Measurements from ENCODE around the gene RSAD2.

DNA sequence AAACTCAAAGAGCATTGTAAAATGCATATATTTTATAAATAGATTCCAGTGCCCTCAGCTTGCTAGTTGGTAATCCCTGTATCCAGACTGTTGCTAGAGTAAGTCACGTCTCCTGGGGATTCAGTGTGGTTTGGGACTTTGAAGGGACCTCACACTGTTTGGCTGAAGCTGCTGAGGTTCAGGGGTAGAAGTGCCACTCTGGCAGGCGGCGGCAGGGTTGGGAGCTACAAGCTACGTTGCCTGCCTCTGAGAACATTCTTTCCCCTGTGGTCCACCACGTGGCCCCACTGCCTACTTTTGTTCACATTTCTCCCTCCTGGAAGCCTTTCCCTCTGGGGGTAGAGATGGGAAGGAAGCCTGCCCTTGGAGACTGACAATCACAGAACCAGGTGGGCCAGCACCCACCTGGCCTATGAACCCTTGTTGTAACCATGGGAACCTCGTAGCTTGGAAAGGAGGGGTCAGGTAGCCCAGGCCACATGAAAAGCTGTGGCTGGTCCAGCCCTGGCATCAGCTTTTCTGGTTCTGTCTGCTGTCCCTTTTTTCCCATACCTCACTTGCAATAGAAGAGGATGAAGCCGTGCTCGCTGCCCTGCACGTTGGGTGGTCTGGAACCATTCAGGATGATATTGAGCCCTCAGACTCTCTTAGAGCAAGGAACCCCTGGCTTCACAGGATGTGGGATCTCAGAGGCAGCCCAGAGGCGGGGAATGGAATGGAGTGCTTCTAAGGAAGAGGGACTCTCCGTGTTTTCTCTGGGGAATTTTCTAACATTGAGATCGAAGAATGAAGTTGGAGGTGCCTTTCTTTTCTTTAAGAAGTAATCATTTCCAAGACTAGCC, 42.5 kb downstream of the RSAD2 start:
- TF ChIP-seq, protein P1, sequence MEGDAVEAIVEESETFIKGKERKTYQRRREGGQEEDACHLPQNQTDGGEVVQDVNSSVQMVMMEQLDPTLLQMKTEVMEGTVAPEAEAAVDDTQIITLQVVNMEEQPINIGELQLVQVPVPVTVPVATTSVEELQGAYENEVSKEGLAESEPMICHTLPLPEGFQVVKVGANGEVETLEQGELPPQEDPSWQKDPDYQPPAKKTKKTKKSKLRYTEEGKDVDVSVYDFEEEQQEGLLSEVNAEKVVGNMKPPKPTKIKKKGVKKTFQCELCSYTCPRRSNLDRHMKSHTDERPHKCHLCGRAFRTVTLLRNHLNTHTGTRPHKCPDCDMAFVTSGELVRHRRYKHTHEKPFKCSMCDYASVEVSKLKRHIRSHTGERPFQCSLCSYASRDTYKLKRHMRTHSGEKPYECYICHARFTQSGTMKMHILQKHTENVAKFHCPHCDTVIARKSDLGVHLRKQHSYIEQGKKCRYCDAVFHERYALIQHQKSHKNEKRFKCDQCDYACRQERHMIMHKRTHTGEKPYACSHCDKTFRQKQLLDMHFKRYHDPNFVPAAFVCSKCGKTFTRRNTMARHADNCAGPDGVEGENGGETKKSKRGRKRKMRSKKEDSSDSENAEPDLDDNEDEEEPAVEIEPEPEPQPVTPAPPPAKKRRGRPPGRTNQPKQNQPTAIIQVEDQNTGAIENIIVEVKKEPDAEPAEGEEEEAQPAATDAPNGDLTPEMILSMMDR (IDR thresholded peaks at IDR 0.05) = no peak
- TF ChIP-seq EZH2 (IDR thresholded peaks at IDR 0.05; ENCODE audit: borderline replicate concordance, insufficient read depth, low read depth, low read length, poor library complexity, severe bottlenecking) = no peak
